Measurements from ENCODE around the gene SAMSN1.
"Not testable (repeated sequence)": the region's sequence is repeated elsewhere in the genome, so short reads cannot be mapped to it uniquely, and the experiment has no call there.

Gene SAMSN1

DNA sequence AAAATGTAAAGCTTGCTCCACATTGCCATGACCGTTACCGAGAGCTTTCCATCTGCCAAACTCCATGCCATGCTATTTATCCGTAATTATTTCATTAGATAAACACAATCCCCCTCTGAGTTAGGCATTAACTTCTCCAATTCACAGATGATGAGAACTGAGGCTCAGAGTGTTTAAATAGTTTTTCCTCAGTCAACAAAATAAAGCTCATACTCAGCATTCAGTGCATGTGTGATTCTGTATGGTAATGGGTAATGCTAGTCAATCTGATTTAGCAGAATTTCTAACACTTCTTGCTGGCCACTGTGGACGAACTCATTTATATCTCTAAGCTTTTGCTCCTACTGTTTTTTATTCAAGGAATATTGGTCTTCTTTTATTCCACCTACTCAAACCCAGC lies 17.3 kb downstream of the SAMSN1 start:
- DNase-seq (ENCODE audit: low read depth, low spot score): no peak

DNA sequence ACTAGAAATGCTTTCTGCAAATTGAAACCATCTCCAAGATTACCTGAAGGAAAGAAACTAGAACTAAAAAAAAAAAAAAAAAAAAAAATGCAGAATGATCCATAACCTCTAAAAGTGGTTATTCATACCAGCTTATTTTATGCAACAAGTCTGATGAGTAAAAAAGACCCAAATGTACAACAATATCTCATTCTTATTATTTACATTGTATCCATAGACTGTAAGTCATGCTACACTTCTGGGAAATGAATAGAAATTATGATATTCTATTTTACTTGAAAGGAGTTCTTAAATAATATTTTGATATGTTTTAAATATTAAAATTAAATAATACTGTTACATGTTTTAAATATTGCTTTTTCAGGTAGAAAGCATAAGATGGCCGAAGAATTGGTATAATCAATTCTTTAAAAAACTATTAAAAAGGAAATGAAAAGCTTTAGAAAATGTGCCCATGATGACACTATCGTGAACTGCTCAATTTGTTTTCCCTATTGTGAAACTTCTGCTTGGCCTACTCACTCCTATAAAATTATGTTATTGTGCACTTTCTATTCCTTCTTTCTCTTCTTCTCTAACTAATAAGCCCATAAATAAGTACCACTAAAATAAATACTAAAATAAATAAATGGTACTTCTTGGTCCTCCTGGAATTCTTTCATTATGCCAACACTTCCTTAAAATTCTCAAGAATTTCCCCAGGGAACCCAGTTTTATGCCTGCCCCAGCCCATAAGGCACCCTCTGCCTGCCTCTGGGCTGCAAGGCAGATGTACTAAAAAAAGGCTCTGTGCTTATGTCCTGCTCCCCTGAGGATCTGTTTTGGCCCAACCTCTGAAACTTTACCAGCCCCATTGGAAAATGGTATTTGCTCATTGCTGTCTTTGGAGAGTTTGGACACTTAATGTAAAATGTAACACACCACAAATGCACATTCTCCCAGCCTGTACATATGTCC lies 18.1 kb downstream of the SAMSN1 start:
- no peak for DNase-seq (ENCODE audit: low read depth, low spot score)

DNA sequence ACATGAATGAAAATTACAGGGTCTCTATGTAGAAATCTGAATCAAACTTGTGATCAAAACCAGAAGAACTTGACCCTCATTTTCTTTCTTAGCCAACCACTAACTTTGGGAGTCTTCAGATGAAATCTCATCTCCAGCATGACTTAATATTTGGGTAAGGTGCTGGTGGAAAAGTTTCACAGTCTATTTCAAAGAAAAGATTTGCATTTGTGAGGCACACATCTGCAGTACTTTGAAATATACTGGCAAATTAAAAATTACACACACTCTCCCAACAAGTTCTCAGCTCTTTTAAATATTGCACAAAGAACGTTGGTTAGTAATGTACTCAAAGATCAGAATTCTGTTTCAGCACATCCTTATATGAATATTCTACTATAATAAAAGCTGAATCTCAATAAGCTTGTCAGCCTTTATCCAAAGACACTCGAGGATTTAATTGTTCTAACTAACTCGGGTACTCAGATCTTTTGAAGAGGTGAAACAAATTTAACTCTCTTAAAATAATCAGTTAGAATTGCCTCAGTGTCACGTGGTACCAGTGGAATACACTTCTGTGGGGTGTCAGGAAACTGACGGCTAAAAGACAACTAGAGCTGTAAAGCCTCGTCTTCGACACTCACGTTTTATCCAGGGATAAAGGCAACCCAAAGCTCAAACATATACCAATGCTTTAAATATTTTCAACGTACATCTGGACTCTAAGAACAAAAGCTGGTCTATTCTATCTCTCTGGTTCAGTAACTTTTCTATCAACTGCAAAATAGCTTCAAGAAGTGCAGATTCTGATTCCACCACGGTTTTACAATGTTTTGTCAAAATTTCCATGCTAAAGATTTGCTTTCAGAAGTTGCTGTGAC lies 19.0 kb downstream of the SAMSN1 start:
- DNase-seq (ENCODE audit: low read depth, low spot score): no peak

- no peak for DNase-seq (ENCODE audit: low read depth, low spot score)
Observed at GRCh38 chr21:14526199-14526598, 19.9 kb downstream of the SAMSN1 start.

GRCh38 chr21:14523234-14523633 lies 22.9 kb downstream of the SAMSN1 start:
- no peak for DNase-seq (ENCODE audit: low read depth, low spot score)

GRCh38 chr21:14522736-14523135 lies 23.4 kb downstream of the SAMSN1 start:
- DNase-seq (ENCODE audit: low read depth, low spot score): no peak

DNA sequence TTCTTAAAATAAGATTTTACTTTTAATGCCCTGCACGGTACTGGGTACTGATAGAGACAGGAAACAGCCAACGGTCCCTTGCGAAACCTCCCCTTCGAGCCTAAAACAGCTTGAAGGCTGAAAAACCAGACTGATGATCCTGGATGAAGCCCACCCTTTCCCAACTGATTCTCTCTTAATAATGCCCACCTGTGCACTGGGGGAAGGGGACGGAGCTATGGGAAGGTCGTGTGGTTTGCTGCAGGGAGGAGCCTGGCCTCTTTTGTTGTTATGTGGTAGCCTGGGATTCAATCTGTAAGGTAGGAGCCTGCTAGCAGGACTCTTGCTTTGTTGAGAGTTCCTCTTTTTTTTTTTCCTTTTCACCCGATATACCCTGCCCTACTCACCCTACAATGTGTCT lies 25.6 kb downstream of the SAMSN1 start:
- DNase-seq (ENCODE audit: low read depth, low spot score): no peak

GRCh38 chr21:14519000-14519399 lies 27.1 kb downstream of the SAMSN1 start:
- DNase-seq (ENCODE audit: low read depth, low spot score): no peak

GRCh38 chr21:14513804-14514203 lies 32.3 kb downstream of the SAMSN1 start:
- DNase-seq (ENCODE audit: low read depth, low spot score): no peak

DNA sequence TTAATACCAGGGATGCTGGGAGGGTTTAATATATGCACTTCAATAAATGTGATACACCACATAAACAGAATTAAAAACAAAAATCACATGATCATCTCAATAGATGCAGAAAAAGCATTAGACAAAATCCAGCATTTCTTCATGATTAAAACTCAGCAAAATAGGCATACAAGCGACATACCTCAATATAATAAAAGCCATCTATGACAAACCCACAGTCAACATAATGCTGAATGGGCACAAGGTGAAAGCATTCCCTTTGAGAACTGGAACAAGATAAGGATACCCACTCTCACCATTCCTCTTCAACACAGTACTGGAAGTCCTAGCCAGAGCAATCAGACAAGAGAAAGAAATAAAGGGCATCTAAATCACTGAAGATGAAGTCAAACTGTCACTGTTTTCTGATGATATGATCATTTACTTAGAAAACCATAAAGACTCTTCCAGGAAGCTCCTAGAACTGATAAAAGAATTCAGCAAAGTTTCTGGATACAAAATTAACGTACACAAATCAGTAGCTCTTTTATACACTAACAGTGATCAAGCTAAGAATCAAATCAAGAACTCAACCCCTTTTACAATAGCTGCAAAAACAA lies 39.2 kb downstream of the SAMSN1 start:
- not testable (repeated sequence) for DNase-seq (ENCODE audit: low read depth, low spot score)

DNA sequence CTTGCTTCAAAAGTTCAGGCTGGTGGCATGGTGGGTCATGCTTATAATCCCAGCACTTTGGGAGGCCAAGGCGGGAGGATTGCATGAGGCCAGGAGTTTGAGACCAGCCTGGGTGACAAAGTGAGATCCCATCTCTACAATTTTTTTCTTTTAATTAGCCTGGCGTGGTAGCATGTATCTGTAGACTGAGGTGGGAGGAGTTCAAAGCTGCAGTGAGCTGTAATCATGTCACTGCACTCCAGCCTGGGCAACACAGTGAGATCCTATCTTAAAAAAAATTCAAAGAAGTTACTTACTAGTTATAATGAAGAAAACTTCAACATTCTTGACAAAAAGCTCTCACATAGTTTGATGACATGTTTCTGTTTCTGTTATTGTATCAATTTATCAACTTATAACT lies 45.2 kb downstream of the SAMSN1 start:
- DNase-seq (ENCODE audit: low read depth, low spot score): no peak

GRCh38 chr21:14499316-14499715 lies 46.8 kb downstream of the SAMSN1 start:
- DNase-seq (ENCODE audit: low read depth, low spot score): no peak

- DNase-seq (ENCODE audit: low read depth, low spot score): no peak
Observed at GRCh38 chr21:14497825-14498224, 48.3 kb downstream of the SAMSN1 start.

DNA sequence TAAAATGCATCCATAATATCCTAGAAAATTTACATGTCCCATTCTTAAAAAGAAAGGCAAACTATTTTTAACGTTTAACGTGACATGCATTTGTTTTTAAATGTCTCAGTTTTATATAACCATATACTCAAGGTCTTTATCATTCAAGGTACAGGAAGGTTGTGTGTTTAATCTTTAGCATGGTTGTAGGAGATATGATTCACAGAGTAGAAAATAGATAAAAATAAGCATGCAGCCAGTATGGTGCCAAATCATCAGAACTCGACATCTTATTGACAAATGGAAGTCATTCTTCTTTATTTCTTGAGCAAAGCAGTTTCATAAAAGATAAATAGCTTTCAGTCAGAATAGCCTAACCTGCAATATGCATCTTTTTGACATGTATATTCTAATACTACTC lies 51.0 kb downstream of the SAMSN1 start:
- no peak for DNase-seq (ENCODE audit: low read depth, low spot score)

GRCh38 chr21:14494181-14494580 lies 51.9 kb downstream of the SAMSN1 start:
- not testable (repeated sequence) for DNase-seq (ENCODE audit: low read depth, low spot score)

DNA sequence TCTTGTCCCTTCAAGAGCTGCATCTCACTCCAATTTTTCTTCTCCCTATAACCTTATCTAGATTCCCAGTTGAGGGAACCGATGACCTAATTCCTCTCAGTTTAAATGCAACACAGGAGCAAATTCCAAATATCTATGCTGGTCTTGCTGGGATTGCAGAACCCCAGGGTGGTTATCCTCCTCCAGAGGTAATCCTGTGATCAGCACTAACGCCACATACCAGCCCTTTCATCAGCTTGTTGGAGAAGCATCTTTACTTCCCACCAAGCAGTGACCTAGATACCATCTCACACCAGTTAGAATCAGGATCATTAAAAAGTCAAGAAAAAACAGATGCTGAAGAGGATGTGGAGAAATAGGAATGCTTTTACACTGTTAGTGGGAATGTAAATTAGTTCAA lies 52.4 kb downstream of the SAMSN1 start:
- DNase-seq (ENCODE audit: low read depth, low spot score): no peak

DNA sequence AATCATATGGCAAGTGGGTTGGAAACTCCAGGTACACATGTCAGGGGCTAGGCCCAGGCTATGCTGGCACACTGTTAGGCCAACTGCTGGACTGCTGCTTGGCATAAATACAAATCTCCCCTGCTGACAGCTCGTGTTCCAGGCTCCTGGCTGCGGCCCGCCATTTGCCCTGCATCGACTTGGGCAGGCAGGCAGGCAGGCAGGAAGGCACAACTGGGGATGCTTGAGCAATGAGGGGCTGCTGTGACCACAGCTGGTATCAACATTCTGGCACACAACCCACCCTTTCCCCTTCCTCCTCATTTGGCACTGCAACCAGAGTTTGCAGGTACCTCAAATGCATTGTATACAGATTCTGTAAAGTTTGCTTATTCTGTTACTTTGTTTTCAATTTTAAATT lies 53.2 kb downstream of the SAMSN1 start:
- DNase-seq (ENCODE audit: low read depth, low spot score): no peak

DNA sequence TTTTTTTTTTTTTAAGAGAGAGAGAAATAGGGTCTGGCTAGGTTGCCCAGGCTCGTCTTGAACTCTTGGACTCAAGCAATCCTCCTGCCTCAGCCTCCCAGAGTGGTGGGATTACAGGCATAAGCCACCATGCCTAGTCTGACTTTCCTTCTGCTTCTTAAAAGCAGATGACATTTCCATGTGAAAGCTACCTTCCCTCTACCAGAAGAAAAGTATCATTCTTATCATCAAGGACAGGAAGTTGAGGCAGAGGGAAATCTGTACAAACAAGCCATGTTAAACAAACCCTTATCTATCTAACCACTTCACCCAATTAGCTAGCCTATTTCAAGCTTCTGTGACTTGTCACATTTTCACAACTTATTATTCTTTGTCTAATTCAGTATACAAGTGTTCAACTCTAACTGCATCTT lies 54.8 kb downstream of the SAMSN1 start:
- DNase-seq (ENCODE audit: low read depth, low spot score): no peak

DNA sequence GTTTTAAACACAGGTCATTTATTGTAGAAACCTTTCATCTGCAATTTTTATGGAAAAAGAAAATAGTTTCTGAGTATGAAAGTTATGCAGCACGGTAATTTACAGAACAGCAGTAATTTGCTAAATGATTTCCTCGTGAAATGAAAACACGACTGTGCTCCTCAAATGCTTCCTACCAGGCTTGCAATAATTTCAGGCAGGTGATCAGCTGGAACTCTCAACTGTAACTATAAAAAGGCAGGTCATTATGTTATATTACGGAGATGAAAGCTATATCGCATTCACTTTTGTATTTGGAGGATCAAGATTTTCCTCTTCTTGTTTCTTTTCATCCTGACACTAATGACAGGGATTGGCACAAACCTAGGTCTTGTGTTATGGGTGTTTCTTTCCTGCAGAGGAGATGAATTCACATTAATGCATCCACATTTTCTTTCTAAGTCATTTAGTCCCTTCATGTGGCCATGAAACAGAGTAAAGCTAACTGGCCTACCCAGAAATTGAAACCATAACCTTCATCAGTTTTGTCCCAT lies 57.4 kb downstream of the SAMSN1 start:
- DNase-seq (ENCODE audit: low read depth, low spot score): no peak

GRCh38 chr21:14487490-14488432 lies 58.4 kb downstream of the SAMSN1 start:
- no peak for DNase-seq (ENCODE audit: low read depth, low spot score)

DNA sequence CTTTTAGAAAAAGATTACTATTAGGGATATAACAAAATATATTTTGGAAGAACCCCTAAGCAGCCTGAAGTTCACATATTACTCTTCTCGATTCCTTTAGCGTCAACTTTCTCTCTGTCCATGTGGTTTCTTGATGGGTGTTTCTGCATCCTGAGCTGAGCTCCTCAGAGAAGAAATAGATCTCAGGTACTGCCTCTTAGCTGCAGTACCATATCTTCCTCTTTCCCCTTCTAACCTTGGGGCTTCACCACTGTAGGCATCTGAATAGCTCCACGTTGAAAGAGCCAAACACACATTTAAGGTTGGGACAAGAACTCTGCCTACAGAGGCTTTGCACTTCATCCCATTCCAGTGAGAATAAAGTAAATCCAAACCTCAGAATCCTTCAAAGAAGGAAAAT lies 59.2 kb downstream of the SAMSN1 start:
- no peak for DNase-seq (ENCODE audit: low read depth, low spot score)
